NCI-H2029 (cell line): ENCODE measurements around the gene INHBA.

Source experiments
- DNase-seq: peaks from one replicate; lab custom pipeline; 2025; lab: John Stamatoyannopoulos, UW

Gene INHBA

GRCh38 chr7:41688906-41689305, 14.0 kb downstream of the INHBA start:
- no peak for DNase-seq

DNA sequence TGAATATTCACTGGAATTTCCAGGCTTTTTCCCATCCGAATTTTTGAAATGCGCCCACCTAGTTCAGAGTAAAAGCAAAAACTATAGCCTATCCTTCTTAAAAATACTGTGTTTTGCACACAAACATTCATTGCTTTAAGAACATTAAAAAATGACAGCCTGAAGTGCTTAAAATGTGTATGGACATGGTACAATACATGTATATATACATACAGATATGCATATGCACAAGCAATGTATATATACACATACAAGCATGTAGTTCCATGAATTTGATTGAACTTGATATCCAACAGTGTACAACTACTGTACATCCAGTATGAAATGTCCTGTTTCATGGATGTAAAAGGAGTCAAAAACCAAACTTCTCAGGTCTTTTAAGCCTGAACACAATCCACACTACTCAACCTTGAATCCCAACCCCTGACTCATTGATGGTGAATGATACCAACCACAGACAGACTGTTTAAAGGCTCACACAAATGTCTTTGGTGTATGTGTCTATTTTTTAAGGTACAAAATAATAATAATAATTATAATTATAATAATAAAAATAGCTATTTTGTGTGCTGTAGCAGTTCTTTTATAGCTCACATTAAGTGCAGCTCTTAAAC, 14.8 kb downstream of the INHBA start:
- DNase-seq, result no peak

DNA sequence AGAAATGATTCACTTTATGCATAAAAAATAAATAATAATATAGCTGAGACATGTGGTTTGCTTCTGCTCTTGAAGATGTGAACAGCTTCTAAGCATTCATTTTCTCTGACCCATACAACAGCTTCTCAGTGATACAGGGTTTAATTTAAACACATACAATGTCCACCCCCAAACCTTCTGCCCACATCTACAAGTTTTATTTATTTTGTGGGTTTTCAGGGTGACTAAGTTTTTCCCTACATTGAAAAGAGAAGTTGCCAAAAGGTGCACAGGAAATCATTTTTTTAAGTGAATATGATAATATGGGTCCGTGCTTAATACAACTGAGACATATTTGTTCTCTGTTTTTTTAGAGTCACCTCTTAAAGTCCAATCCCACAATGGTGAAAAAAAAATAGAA, 17.2 kb downstream of the INHBA start:
- DNase-seq, result no peak

GRCh38 chr7:41682422-41682821, 20.5 kb downstream of the INHBA start:
- no peak for DNase-seq

GRCh38 chr7:41679566-41679965, 23.3 kb downstream of the INHBA start:
- no peak for DNase-seq

DNA sequence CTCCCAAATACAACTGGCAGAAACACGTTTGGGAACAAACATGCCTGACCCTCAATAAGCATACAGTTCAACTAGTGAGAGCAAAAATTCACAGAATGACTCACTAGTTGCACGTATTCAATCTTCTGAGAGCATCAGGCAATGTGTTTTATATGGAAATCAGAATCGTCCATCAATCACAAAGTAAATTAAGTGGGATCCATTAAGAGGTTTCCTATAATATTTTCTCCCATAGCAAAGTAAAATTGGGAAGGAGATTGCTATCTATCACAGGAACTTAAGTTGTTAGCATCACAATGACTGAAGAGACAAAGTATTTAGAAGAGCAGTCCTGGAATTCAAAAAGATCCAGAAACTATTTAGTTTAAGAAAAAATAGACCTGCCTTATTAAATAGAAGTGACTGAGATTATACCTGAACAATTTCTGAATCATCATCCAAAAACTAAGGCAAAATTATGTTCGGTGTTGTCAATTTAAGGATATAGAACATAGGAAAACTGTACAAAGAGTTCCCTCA, 28.3 kb downstream of the INHBA start:
- no peak for DNase-seq

- DNase-seq, result no peak
Measured at GRCh38 chr7:41661596-41661995, 41.3 kb downstream of the INHBA start.

GRCh38 chr7:41659539-41659938, 43.4 kb downstream of the INHBA start:
- DNase-seq, result no peak

DNA sequence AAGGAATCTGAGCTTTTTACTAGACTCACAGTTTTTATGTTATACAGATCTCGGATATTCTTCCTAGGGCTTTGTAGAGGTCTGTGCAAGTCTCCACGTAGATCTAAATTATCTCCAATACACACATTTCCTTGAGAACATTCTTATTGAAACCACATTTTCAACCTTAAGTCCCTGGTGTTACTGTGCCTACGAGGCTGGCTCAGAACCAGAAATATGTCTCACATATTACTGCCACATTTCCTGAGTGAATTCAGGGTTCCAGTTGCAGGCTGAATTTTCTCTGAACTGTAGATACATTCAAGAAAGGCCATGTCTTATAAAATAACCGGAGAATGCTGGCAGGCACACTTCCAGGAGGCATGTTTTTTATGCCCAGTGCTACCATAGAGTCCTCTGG, 46.5 kb downstream of the INHBA start:
- no peak for DNase-seq

GRCh38 chr7:41655426-41655825, 47.5 kb downstream of the INHBA start:
- no peak for DNase-seq

- DNase-seq, result no peak
Measured at GRCh38 chr7:41652267-41652666, 50.6 kb downstream of the INHBA start.

DNA sequence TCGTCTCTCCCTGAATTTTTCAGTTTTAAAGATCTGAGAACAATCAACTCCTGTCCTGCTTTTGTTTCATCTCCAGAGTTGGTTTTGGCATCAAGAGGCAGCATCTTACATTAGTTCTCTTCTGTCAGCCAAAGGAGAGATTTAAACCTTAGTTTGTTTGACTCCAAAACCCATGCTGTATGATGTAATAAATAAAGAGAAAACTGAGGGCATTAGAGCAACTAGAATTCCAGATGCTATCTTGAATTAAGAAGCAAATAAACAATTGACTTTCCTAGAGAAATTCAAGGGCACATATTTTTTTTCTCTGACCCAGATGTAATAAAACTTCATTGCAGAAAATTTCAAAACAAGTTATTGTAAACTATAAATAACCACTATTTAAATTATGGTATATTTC, 54.4 kb downstream of the INHBA start:
- no peak for DNase-seq

GRCh38 chr7:41643616-41644015, 59.3 kb downstream of the INHBA start:
- no peak for DNase-seq

DNA sequence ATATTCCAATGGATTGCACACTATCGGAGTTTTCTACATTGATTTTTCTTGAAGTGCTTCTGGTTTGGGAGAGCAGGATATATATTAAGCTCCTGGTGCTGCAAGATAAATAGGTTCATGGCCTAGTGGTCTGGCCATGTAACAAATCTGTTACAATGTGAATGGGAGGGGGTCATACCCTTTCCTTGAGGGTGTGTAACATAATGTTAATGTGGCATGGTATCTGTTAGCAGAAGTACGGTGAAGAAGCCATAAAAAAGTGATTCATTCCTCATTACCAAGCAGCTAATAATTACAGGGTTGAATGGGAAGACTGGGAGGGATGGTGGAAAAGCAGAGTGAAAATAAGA, 61.2 kb downstream of the INHBA start:
- DNase-seq, result no peak

DNA sequence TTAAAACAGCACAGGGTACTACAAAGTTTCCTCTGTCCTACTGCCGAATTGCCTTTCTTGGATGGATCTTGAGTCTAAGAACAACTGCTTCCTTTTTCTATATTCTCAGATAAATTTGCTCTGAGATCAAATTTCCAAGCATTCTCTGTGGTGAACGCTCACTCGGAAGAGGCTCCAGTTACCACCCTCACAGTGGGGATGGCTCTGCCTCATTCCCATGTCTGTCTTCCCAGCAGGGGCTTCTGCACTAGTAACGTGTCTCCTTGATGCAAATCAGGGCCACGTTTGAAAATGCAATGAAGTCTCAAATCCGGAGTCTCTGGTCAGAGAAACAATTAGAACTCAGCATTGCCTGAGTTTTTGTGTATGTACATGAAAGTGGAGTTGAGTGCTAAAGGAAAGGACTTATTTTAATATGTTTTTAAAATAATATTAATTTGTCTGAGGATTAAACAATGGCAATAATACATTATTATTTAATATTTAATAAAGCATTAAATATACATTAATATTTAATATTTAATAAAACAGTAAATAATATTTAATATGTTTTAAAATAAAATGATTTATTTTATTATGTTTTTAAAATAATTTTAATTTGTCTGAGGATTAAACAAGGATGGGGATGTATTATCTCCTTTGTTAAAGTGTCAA, 61.8 kb downstream of the INHBA start:
- no peak for DNase-seq

- DNase-seq, result no peak
Measured at GRCh38 chr7:41640487-41640886, 62.4 kb downstream of the INHBA start.

GRCh38 chr7:41637049-41637448, 65.8 kb downstream of the INHBA start:
- no peak for DNase-seq
